HL-60 (cell line): ENCODE data around the gene GSK3A.

Source experiments
- DNase-seq, 2 experiments: peaks; one replicate each; pipeline ENCODE4 v3.0.0-alpha.2; 2010 to 2020; ENCODE audit warnings: low read depth in 1 of 2, low spot score in 1 of 2
- H3K27ac ChIP-seq: fragments of 250-450 bp; sonication (Bioruptor Pico); replicated peaks from 2 replicates; pipeline ENCODE4 v1.5.1; 2020; ENCODE audit warnings: mild to moderate bottlenecking, moderate library complexity
- H3K27me3 ChIP-seq: fragments of 250-450 bp; sonication (Bioruptor Pico); 2 replicates; pipeline ENCODE4 v1.5.1; 2021; ENCODE audit warnings: mild to moderate bottlenecking, moderate library complexity; ENCODE audit not compliant: insufficient read depth, poor library complexity, severe bottlenecking
- H3K4me3 ChIP-seq: replicated peaks from 2 replicates; pipeline ENCODE4 v1.5.1; 2011; ENCODE audit warnings: mild to moderate bottlenecking, control low read depth, low read length; ENCODE audit not compliant: insufficient read depth
- GABPA ChIP-seq: IDR thresholded peaks from 2 replicates; pipeline ENCODE4 v1.6.1; 2012; ENCODE audit warnings: low read depth
- POLR2AphosphoS5 ChIP-seq: IDR thresholded peaks from 2 replicates; pipeline ENCODE4 v1.6.1; 2012; ENCODE audit warnings: low read depth
- SPI1 ChIP-seq: IDR thresholded peaks from 2 replicates; pipeline ENCODE4 v1.6.1; 2012; ENCODE audit warnings: low read depth, mild to moderate bottlenecking, borderline replicate concordance
- TF ChIP-seq, protein P1 (sequence below): IDR thresholded peaks from one replicate; pipeline ENCODE4 v1.5.1; 2011; ENCODE audit warnings: low read length, control low read depth, inconsistent platforms; ENCODE audit not compliant: insufficient read depth
- TF ChIP-seq, protein P2 (sequence below): IDR thresholded peaks from 2 replicates; pipeline ENCODE4 v1.6.1; 2012; ENCODE audit warnings: low read depth; ENCODE audit not compliant: insufficient replicate concordance

GSK3A gene

DNA sequence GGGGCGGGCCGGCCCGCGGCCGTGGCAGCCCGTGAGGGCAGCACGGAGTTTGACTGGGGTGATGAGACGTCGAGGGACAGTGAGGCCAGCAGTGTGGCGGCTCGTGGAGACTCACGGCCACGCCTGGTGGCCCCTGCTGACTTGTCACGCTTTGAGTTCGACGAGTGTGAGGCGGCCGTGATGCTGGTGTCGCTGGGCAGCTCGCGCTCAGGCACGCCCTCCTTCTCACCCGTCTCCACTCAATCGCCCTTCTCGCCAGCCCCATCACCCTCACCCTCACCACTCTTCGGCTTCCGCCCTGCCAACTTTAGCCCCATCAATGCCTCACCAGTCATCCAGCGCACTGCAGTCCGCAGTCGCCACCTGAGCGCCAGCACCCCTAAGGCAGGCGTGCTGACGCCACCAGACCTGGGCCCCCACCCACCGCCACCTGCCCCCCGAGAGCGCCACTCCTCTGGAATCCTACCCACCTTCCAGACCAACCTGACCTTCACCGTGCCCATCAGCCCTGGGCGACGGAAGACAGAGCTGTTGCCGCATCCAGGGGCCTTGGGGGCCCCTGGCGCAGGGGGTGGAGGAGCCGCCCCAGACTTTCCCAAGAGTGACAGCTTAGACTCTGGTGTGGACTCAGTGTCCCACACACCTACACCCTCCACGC is 31.1 kb upstream of the GSK3A start:
- no peak overlapping the region for H3K4me3 ChIP-seq
- H3K27me3 ChIP-seq, result no peaks in the 10 kb centered on the region
- no peak overlapping the region for H3K27ac ChIP-seq
- TF ChIP-seq SPI1, result no peak
- no peak for TF ChIP-seq GABPA
- TF ChIP-seq, protein P1, sequence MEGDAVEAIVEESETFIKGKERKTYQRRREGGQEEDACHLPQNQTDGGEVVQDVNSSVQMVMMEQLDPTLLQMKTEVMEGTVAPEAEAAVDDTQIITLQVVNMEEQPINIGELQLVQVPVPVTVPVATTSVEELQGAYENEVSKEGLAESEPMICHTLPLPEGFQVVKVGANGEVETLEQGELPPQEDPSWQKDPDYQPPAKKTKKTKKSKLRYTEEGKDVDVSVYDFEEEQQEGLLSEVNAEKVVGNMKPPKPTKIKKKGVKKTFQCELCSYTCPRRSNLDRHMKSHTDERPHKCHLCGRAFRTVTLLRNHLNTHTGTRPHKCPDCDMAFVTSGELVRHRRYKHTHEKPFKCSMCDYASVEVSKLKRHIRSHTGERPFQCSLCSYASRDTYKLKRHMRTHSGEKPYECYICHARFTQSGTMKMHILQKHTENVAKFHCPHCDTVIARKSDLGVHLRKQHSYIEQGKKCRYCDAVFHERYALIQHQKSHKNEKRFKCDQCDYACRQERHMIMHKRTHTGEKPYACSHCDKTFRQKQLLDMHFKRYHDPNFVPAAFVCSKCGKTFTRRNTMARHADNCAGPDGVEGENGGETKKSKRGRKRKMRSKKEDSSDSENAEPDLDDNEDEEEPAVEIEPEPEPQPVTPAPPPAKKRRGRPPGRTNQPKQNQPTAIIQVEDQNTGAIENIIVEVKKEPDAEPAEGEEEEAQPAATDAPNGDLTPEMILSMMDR, result no peak
- TF ChIP-seq, protein P2, sequence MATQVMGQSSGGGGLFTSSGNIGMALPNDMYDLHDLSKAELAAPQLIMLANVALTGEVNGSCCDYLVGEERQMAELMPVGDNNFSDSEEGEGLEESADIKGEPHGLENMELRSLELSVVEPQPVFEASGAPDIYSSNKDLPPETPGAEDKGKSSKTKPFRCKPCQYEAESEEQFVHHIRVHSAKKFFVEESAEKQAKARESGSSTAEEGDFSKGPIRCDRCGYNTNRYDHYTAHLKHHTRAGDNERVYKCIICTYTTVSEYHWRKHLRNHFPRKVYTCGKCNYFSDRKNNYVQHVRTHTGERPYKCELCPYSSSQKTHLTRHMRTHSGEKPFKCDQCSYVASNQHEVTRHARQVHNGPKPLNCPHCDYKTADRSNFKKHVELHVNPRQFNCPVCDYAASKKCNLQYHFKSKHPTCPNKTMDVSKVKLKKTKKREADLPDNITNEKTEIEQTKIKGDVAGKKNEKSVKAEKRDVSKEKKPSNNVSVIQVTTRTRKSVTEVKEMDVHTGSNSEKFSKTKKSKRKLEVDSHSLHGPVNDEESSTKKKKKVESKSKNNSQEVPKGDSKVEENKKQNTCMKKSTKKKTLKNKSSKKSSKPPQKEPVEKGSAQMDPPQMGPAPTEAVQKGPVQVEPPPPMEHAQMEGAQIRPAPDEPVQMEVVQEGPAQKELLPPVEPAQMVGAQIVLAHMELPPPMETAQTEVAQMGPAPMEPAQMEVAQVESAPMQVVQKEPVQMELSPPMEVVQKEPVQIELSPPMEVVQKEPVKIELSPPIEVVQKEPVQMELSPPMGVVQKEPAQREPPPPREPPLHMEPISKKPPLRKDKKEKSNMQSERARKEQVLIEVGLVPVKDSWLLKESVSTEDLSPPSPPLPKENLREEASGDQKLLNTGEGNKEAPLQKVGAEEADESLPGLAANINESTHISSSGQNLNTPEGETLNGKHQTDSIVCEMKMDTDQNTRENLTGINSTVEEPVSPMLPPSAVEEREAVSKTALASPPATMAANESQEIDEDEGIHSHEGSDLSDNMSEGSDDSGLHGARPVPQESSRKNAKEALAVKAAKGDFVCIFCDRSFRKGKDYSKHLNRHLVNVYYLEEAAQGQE, result no peak
- no peak for DNase-seq

DNA sequence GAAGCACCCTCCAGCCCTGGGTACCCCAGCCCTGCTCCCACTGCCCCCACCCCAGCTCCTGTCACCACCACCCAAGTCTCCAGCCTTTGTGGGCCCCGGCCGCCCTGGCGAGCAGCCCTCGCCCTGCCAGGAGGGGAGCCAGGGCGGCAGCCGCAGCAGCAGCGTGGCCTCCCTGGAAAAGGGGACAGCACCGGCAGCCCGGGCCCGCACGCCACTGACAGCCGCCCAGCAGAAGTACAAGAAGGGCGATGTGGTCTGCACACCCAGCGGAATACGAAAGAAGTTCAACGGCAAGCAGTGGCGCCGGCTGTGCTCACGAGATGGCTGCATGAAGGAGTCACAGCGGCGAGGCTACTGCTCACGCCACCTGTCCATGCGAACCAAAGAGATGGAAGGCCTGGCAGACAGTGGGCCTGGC is 30.6 kb upstream of the GSK3A start:
- no peak for TF ChIP-seq POLR2AphosphoS5
- TF ChIP-seq, protein P1, result no peak
- no peak for TF ChIP-seq GABPA
- TF ChIP-seq, protein P2, result no peak
- TF ChIP-seq SPI1, result no peak
- Histone ChIP-seq H3K27me3 (no peaks in the 10 kb centered on the region), H3K4me3 (no peak overlapping the region), H3K27ac (no peak overlapping the region)
- no peak for DNase-seq

DNA sequence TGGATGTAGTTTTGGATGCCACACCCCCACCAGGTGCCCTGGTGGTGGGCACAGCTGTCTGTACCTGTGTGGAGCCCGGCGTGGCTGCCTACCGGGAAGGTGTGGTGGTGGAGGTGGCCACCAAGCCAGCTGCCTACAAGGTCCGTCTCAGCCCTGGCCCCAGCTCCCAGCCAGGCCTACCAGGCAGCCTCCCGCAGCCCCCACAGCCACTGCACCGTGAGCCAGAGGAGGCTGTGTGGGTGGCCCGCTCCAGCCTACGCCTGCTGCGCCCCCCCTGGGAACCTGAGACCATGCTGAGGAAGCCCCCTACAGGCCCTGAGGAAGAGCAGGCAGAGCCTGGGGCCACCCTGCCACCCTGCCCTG is 30.1 kb upstream of the GSK3A start:
- Histone ChIP-seq H3K27ac (no peak overlapping the region), H3K27me3 (no peaks in the 10 kb centered on the region), H3K4me3 (no peak overlapping the region)
- TF ChIP-seq, protein P1, result no peak
- TF ChIP-seq SPI1, result no peak
- TF ChIP-seq, protein P2, result no peak
- no peak for DNase-seq
